Central memory CD8-positive, alpha-beta T cell (primary cell): ENCODE results near the gene SELENON.
"Not testable (repeated sequence)": the region's sequence is repeated elsewhere in the genome, so short reads cannot be mapped to it uniquely, and the experiment has no call there.

Experiments
- ATAC-seq: fragments of 150-1000 bp; cut with Tn5 transposase; replicated peaks from 2 replicates; pipeline ENCODE4 v1.10.0; 2022; ENCODE audit warnings: mild to moderate bottlenecking, moderate FRiP score, moderate number of reproducible peaks; ENCODE audit not compliant: poor library complexity, severe bottlenecking; ENCODE audit errors: extremely low read depth
- DNase-seq, 2 donors: peaks; one replicate each; pipeline ENCODE4 v3.0.0; 2021; ENCODE audit warnings: low spot score in 2 of 2
- H3K27ac Mint-ChIP-seq: one replicate; pipeline ENCODE4 v1.8.0; 2022; ENCODE audit warnings: low read depth, mild to moderate bottlenecking, moderate library complexity, mixed read lengths
- H3K27me3 Mint-ChIP-seq: one replicate; pipeline ENCODE4 v1.8.0; 2022; ENCODE audit warnings: mixed read lengths
- H3K36me3 Mint-ChIP-seq: one replicate; pipeline ENCODE4 v1.8.0; 2022; ENCODE audit warnings: mild to moderate bottlenecking, moderate library complexity, mixed read lengths; ENCODE audit not compliant: insufficient read depth
- H3K4me1 Mint-ChIP-seq: one replicate; pipeline ENCODE4 v1.8.0; 2022; ENCODE audit warnings: mixed read lengths
- H3K4me3 Mint-ChIP-seq: one replicate; pipeline ENCODE4 v1.8.0; 2022; ENCODE audit warnings: mild to moderate bottlenecking, moderate library complexity, mixed read lengths
- H3K9me3 Mint-ChIP-seq: one replicate; pipeline ENCODE4 v1.8.0; 2022; ENCODE audit warnings: mixed read lengths

Gene SELENON

GRCh38 chr1:25837262-25837875 lies 37.4 kb downstream of the SELENON start:
- DNase-seq: no peak
- H3K9me3 Mint-ChIP-seq: no peaks in the 10 kb centered on the region
- no peak overlapping the region for H3K27ac Mint-ChIP-seq
- peaks cover 13% of the 10 kb centered on the region for H3K36me3 Mint-ChIP-seq
- H3K4me3 Mint-ChIP-seq: no peak overlapping the region
- no peaks in the 10 kb centered on the region for H3K4me1 Mint-ChIP-seq
- ATAC-seq: no peak
- no peaks in the 10 kb centered on the region for H3K27me3 Mint-ChIP-seq

- not testable (repeated sequence) for H3K4me1 Mint-ChIP-seq, H3K9me3 Mint-ChIP-seq, H3K27ac Mint-ChIP-seq, H3K36me3 Mint-ChIP-seq, H3K4me3 Mint-ChIP-seq, DNase-seq, ATAC-seq, H3K27me3 Mint-ChIP-seq
Observed at GRCh38 chr1:25839808-25840207, 39.8 kb downstream of the SELENON start.

GRCh38 chr1:25843483-25843882 lies 43.5 kb downstream of the SELENON start:
- Mint-ChIP-seq H3K27me3 (no peaks in the 10 kb centered on the region), H3K9me3 (no peaks in the 10 kb centered on the region), H3K4me3 (no peak overlapping the region), H3K27ac (no peak overlapping the region), H3K4me1 (no peaks in the 10 kb centered on the region), H3K36me3 (no peaks in the 10 kb centered on the region)
- ATAC-seq: no peak
- DNase-seq: no peak

GRCh38 chr1:25844536-25845337 lies 44.7 kb downstream of the SELENON start:
- DNase-seq (no peak), ATAC-seq (no peak)
- H3K27ac Mint-ChIP-seq: no peak overlapping the region
- no peaks in the 10 kb centered on the region for H3K9me3 Mint-ChIP-seq
- H3K36me3 Mint-ChIP-seq: no peaks in the 10 kb centered on the region
- H3K4me3 Mint-ChIP-seq: no peak overlapping the region
- H3K27me3 Mint-ChIP-seq: no peaks in the 10 kb centered on the region
- no peaks in the 10 kb centered on the region for H3K4me1 Mint-ChIP-seq

- Mint-ChIP-seq H3K4me1 (no peaks in the 10 kb centered on the region), H3K36me3 (no peaks in the 10 kb centered on the region), H3K27me3 (no peaks in the 10 kb centered on the region), H3K27ac (no peak overlapping the region), H3K4me3 (no peak overlapping the region), H3K9me3 (no peaks in the 10 kb centered on the region)
- ATAC-seq (no peak), DNase-seq (no peak)
Observed at GRCh38 chr1:25845664-25846063, 45.7 kb downstream of the SELENON start.

GRCh38 chr1:25847929-25848328 lies 47.9 kb downstream of the SELENON start:
- H3K36me3 Mint-ChIP-seq: no peaks in the 10 kb centered on the region
- no peak for ATAC-seq
- no peaks in the 10 kb centered on the region for H3K9me3 Mint-ChIP-seq
- no peak overlapping the region for H3K27ac Mint-ChIP-seq
- no peaks in the 10 kb centered on the region for H3K4me1 Mint-ChIP-seq
- H3K4me3 Mint-ChIP-seq: no peak overlapping the region
- no peaks in the 10 kb centered on the region for H3K27me3 Mint-ChIP-seq
- no peak for DNase-seq

- H3K27ac Mint-ChIP-seq: no peak overlapping the region
- no peak for ATAC-seq
- no peaks in the 10 kb centered on the region for H3K4me1 Mint-ChIP-seq
- no peak overlapping the region for H3K4me3 Mint-ChIP-seq
- DNase-seq: no peak
- H3K36me3 Mint-ChIP-seq: no peaks in the 10 kb centered on the region
- H3K27me3 Mint-ChIP-seq: no peaks in the 10 kb centered on the region
- no peaks in the 10 kb centered on the region for H3K9me3 Mint-ChIP-seq
Observed at GRCh38 chr1:25848531-25848930, 48.5 kb downstream of the SELENON start.

- Mint-ChIP-seq H3K36me3 (peaks cover 3% of the 10 kb centered on the region), H3K9me3 (no peaks in the 10 kb centered on the region), H3K27me3 (no peaks in the 10 kb centered on the region), H3K27ac (no peak overlapping the region), H3K4me1 (peaks cover 14% of the 10 kb centered on the region), H3K4me3 (no peak overlapping the region)
- DNase-seq: no peak
- ATAC-seq: no peak
Observed at GRCh38 chr1:25854554-25854953, 54.6 kb downstream of the SELENON start.

GRCh38 chr1:25856856-25857255 lies 56.9 kb downstream of the SELENON start:
- no peak overlapping the region for H3K4me3 Mint-ChIP-seq
- DNase-seq (no peak), ATAC-seq (no peak)
- H3K4me1 Mint-ChIP-seq: peaks cover 17% of the 10 kb centered on the region
- peaks cover 3% of the 10 kb centered on the region for H3K36me3 Mint-ChIP-seq
- no peaks in the 10 kb centered on the region for H3K27me3 Mint-ChIP-seq
- H3K9me3 Mint-ChIP-seq: no peaks in the 10 kb centered on the region
- H3K27ac Mint-ChIP-seq: no peak overlapping the region

- Mint-ChIP-seq H3K9me3 (no peaks in the 10 kb centered on the region), H3K4me3 (peak overlapping the region; percentile 83), H3K27ac (peak overlapping the region; percentile 52), H3K4me1 (peaks cover 17% of the 10 kb centered on the region), H3K36me3 (peaks cover 3% of the 10 kb centered on the region), H3K27me3 (no peaks in the 10 kb centered on the region)
- ATAC-seq (no peak), DNase-seq (no peak)
Observed at GRCh38 chr1:25858494-25858893, 58.5 kb downstream of the SELENON start.

- Mint-ChIP-seq H3K4me1 (peaks cover 17% of the 10 kb centered on the region), H3K9me3 (no peaks in the 10 kb centered on the region), H3K4me3 (peak within 1 kb of the TSS; percentile 83), H3K27me3 (no peaks in the 10 kb centered on the region), H3K27ac (peak within 1 kb of the TSS; percentile 52), H3K36me3 (peaks cover 3% of the 10 kb centered on the region)
- peak; percentile 94 for ATAC-seq
- DNase-seq: peak; percentile 72 to 77
Observed at GRCh38 chr1:25858906-25859789, 59.2 kb downstream of the SELENON start, which contains the start of gene AUNIP. AUNIP (minus strand) TSS chr1:25859457; CDS start chr1:25859357, 100 bp downstream.

- Mint-ChIP-seq H3K4me3 (no peak overlapping the region), H3K27me3 (no peaks in the 10 kb centered on the region), H3K36me3 (peaks cover 1% of the 10 kb centered on the region), H3K27ac (no peak overlapping the region), H3K4me1 (peaks cover 17% of the 10 kb centered on the region), H3K9me3 (no peaks in the 10 kb centered on the region)
- DNase-seq (no peak), ATAC-seq (no peak)
Observed at GRCh38 chr1:25861316-25862286, 61.6 kb downstream of the SELENON start.
